ENCODE results near the gene TNFAIP8.
A peak's percentile ranks its signal among the peaks of the same experiment; 100 is the strongest.
"Not testable (repeated sequence)": the region's sequence is repeated elsewhere in the genome, so short reads cannot be mapped to it uniquely, and the experiment has no call there.

TNFAIP8 gene

DNA sequence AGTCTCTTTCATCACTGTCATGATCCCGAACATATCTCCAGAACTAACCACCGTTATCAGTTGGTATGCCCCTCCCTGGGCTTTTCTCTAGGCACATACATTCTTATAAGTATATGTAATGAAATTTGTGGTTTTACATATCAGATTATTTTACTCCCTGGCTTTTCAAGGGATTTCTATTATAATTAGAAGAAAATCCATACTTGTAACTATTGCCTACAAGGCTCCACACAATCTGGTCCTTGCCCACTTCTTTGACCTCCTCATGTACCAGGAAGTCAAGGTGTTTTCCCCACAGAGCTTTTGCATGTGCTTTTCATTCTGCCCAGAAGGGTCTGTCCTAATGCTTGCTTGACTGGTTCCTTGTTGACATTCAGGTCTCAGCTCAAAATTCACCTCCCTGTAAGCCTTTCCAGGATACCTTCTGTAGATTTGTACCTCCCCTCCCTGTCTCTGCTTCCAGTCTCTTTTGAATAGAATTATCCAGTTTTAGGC is 62.8 kb downstream of the TNFAIP8 start:
- no peak for DNase-seq (ENCODE audit: low spot score)

DNA sequence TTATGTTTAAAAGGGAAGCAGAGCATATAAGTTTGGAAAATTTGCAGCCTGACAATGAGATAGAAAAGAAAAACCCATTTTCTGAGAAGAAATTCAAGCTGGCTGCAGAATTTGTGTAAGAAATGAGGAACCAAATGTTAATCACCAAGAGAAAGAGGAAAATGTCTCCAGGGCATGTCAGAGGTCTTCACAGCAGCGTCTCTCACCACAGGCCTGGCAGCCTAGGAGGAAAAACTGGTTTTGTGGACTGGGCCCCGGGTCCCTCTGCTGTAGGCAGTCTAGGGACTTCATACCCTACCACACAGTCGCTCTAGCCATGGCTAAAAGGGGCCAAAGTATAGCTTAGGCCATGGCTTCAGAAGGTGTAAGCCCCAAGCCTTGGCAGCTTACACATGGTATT is 64.3 kb downstream of the TNFAIP8 start:
- DNase-seq (ENCODE audit: low spot score) = no peak

DNA sequence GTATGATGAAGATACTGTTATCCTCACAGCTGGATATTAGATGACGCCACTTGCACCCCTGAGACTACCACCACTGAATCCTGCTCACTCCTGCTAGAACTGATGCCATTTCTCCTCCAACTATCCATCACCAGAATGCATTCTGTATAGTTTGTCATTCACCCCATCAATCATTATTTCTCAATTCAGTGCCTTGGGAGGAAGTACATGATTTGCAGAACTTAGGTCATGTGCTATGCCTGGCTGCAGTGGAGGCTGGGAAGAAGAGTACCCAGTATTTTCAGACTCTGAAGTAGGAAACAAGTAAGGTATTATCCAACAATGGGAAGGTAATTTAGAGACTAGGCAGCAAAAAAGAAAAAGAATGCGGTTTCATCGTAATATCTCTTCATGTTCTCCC is 70.2 kb downstream of the TNFAIP8 start:
- no peak for DNase-seq (ENCODE audit: low spot score)

DNA sequence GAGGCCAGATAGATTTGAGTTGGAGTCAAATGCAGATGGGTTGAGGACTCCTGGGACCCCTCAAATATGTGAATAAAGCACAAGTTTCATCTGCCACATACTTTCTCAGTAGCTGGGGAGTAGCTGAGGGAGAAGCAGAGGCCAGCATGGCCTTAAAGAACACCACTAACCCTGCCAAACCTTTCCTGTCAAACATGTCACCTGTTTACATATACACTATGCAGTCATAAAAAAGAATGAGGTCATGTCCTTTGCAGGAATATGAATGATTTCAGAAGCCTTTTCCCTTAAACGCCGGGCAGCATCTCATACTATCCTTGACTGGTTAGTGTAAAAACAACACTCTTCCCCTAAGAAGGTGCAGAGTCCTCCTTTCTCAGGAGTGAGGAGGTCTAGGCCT is 71.2 kb downstream of the TNFAIP8 start:
- no peak for DNase-seq (ENCODE audit: low spot score)

DNA sequence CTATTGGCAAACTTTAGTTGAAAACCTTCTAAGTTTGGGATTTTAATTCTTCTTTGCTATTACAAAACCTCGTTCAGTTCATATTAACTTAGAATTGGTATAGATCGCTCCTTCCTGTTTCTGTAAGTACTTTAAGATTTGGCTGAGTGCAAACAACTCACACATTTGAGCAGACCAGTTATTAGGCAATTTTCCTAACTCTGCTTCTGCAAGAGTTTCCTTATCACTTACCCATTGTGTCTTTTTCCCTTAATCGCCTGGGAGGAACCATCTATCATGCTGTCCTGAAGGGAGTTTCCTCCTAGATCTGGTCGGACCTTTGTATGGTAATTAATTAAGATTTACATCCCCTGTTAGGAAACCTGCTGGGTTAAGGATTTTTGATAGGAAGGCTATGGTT is 71.8 kb downstream of the TNFAIP8 start:
- not testable (repeated sequence) for DNase-seq (ENCODE audit: low spot score)

DNA sequence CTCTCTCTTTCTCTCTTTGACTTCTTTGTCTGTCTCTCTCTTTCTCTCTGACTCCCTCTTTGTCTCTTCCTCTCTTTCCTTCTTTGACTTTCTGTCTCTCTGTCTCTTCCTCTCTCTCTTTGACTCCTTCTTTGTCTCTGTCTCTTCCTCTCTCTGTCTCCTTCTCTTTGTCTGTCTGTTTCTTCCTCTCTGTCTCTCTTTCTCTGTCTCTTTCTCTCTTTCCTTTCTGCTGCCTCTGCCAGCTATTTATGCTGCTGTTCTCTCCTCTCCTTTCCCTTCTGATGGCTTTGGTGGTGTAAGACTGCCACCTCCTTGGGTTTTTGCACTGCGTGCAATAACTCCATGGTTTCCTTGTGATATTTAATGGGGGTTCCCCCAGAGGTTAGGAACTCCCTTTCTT is 72.3 kb downstream of the TNFAIP8 start:
- DNase-seq (ENCODE audit: low spot score) = not testable (repeated sequence)

DNA sequence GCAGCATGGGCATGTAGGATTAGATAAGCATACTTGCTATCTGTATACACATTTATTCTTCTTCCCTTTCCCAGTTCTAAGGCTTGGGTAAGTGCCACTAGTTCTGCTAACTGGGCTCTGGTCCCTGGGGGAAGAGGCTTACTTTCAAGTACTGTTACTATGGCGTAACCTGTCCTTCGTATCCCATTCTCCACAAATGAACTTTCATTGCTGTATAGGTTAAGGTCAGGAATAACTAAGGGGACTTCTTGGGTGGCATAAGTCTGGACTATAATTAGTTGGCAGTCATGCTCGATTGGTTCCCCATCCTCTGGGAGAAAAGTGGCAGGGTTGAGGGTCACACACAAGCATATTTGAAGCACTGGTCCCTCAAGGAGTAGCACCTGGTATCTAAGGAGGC is 72.8 kb downstream of the TNFAIP8 start:
- DNase-seq (ENCODE audit: low spot score) = not testable (repeated sequence)

DNA sequence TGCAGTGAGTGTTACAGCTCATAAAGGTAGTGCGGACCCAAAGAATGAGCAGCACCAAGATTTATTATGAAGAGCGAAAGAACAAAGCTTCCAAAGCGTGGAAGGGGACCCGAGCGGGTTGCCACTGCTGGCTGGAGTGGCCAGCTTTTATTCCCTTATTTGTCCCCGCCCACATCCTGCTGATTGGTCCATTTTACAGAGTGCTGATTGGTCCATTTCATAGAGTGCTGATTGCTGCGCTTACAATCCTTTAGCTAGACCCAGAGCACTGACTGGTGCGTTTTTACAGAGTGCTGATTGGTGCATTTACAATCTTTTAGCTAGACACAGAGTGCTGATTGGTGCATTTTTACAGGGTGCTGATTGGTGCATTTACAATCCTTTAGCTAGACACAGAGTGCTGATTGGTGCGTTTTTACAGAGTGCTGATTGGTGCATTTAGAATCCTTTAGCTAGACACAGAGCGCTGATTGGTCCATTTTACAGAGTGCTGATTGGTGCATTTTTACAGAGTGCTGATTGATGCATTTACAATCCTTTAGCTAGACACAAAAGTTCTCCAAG is 76.9 kb downstream of the TNFAIP8 start:
- not testable (repeated sequence) for DNase-seq (ENCODE audit: low spot score)

DNA sequence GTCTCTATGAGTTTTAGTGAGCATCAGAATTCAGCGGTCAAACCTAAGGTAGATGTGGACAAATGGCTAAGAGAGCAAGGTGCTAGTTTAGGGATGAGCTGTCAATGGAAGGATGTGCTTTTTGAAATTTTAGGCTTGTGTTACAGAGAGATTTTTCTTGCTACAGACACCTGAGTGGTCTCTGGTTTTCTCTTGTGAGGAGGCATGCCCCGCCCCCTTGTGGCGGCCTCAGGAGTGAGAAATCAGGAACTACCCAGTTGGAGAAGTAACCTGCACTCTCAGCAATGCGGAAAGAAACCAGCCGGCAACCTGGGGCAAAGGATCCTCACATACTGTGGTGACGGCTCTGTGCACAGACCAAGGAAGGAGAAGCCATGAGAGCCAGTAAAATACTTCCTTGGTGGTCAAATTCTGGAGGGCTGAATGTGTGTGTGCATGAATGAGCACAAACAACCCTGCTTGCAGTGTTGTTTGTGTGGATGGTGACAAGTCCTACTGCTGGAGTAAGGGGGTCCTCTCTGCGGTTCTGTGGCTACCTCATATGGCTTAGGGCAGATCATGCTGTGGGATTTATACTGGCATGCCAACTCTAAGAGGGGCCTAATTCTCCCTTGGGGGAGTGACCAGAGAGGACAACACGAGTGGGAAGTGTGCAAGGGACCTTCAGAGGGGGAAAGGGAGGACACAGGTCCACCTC is 79.8 kb downstream of the TNFAIP8 start:
- peak; percentile 57 for DNase-seq (ENCODE audit: low spot score)

DNA sequence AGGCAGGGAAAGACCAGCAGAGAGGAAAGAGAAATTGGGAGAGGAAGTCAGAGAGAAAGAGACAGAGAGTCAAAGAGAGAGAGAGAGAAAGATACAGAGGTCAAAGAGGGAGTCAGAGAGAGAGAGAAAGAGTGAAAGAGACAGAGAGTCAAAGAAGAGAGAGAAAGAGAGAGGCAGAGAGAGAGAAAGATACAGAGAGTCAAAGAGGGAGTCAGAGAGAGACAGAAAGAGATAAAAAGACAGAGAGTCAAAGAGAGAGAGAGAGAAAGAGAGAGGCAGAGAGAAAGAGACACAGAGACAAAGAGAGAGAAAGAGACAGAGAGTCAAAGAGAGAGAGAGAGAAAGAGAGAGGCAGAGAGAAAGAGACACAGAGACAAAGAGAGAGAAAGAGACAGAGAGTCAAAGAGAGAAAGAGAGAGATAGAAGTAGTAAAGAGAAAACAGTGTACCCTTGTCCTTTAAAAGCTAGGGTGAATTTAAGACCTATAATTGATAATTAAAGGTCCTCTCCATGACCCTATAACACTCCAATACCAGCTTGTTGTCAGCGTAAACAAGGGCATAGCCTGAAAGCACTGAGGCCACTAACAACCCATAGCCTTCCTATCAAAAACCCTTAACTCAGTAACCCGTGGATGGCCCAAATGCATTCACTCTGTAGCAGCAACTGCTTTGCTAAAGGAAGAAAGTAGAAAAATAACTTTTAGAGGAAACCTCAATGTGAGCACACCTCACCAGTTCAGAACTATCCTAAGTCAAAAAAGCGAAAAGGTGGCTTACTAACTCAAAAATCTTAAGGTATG is 82.2 kb downstream of the TNFAIP8 start:
- not testable (repeated sequence) for DNase-seq (ENCODE audit: low spot score)

DNA sequence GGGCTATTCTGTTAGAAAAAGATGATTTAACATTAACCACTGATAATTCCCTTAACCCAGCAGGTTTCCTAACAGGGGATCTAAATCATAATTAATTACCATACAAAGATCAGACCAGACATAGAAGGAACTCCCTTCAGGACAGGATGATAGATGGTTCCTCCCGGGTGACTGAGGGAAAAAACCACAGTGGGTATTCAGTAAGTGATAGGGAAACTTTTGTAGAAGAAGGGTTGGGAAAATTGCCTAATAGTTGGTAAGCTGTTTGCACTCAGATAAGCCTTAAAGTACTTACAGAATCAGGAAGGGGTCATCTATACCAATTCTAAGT is 82.7 kb downstream of the TNFAIP8 start:
- DNase-seq (ENCODE audit: low spot score) = not testable (repeated sequence)

DNA sequence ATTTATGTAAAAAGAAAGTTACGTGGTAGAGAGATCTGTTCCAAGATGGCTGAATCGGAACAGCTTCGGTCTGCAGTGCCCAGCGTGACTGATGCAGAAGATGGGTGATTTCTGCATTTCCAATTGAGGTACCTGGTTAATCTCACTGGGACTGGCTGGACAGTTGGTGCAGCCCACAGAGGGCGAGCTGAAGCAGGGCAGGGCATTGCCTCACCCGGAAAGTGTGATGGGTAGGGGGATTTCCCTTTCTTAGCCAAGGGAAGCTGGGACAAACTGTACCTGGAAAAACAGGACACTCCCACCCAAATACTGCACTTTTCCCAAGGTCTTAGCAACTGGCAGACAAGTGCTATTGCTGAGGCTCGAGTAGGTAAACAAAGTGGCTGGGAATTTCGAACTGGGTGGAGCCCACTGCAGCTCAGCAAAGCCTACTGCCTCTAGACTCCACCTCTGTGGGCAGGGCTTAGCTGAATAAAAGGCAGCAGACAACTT is 83.4 kb downstream of the TNFAIP8 start:
- no peak for DNase-seq (ENCODE audit: low spot score)

DNA sequence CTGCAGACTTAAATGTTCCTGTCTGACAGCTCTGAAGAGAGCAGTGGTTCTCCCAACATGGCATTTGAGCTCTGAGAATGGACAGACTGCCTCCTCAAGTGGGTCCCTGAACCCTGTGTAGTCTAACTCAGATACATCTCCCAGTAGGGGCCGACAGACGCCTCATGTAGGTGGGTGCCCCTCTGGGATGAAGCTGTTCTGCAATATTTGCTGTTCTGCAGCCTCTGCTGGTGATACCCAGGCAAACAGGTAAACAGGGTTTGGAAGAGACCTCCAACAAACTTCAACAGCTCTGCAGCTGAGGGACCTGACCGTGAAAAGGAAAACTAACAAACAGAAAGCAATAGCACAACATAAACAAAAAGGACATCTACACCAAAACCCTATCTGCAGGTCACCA is 83.8 kb downstream of the TNFAIP8 start:
- DNase-seq (ENCODE audit: low spot score) = not testable (repeated sequence)

DNA sequence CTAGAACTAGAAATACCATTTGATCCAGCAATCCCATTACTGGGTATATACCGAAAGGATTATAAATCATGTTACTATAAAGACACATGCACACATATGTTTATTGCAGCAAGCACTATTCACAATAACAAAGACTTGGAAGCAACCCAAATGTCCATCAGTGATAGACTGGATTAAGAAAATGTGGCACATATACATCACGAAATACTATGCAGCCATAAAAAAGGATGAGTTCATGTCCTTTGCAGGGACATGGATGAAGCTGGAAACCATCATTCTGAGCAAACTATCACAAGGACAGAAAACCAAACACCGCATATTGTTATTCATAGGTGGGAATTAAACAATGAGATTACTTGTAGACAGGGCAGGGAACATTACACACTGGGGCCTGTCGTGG is 88.8 kb downstream of the TNFAIP8 start:
- not testable (repeated sequence) for DNase-seq (ENCODE audit: low spot score)

DNA sequence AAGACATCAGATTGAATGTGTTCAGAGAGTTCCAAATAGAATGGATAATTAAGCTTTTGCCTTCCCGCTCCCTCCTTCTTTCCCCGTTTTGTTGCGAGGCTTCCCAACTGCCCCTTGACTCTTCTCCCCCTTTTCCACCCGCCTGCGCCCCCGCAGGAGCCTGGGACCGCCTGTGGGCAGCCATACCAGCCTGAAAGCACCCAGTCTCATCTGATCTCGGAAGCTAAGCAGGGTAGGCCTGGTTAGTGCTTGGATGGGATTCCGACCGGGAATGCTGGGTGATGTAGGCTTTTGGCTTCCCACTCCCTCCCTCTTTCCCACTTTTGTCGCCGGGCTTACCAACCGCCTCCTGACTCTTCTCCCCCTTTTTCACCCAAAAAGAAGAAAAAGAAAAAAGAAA is 89.7 kb downstream of the TNFAIP8 start:
- peak; percentile 13 for DNase-seq (ENCODE audit: low spot score)
